Liver (tissue), 9 donors: ENCODE data around the gene GNAO1. TPM values are rescaled to one million over a fixed set of nuclear protein-coding genes. Genes with fewer than 3 reads are reported as not detected.

ENCODE experiments used
- DNase-seq: peaks from one replicate; pipeline ENCODE4 v3.0.0-alpha.2; 2017; ENCODE audit warnings: low spot score
- H3K27ac ChIP-seq, 2 donors: one replicate each; pipeline ENCODE4 v1.7.0; 2013; ENCODE audit warnings: inconsistent platforms in 2 of 2, low read length in 2 of 2, control low read depth in 1 of 2, low read depth in 1 of 2, mild to moderate bottlenecking in 1 of 2
- H3K27me3 ChIP-seq, 4 donors: one replicate each; pipeline versions ENCODE4 v1.6.1 to v1.7.0; 2013; ENCODE audit warnings: low read length in 3 of 4, inconsistent platforms in 1 of 4, mild to moderate bottlenecking in 1 of 4, moderate library complexity in 1 of 4; ENCODE audit not compliant: control insufficient read depth in 4 of 4, insufficient read depth in 4 of 4
- H3K36me3 ChIP-seq, 4 donors: one replicate each; pipeline versions ENCODE4 v1.6.1 to v1.7.0; 2013; ENCODE audit warnings: low read length in 3 of 4, mild to moderate bottlenecking in 3 of 4, low read depth in 1 of 4, moderate library complexity in 1 of 4; ENCODE audit not compliant: control insufficient read depth in 4 of 4, insufficient read depth in 3 of 4
- H3K4me1 ChIP-seq, 4 donors: one replicate each; pipeline versions ENCODE4 v1.6.1 to v1.7.0; 2013; ENCODE audit warnings: low read length in 3 of 4, mild to moderate bottlenecking in 3 of 4, moderate library complexity in 1 of 4; ENCODE audit not compliant: control insufficient read depth in 4 of 4, insufficient read depth in 4 of 4
- H3K4me3 ChIP-seq, 3 donors: one replicate each; pipeline versions ENCODE4 v1.6.1 to v1.7.0; 2013; ENCODE audit warnings: low read length in 3 of 3, control low read depth in 1 of 3, low read depth in 1 of 3, mild to moderate bottlenecking in 1 of 3
- H3K9ac ChIP-seq, 2 donors: one replicate each; pipeline ENCODE4 v1.7.0; 2013; ENCODE audit warnings: low read length in 2 of 2, mild to moderate bottlenecking in 2 of 2, moderate library complexity in 2 of 2, control low read depth in 1 of 2, low read depth in 1 of 2
- H3K9me3 ChIP-seq, 4 donors: one replicate each; pipeline versions ENCODE4 v1.6.1 to v1.7.0; 2013; ENCODE audit warnings: low read length in 3 of 4; ENCODE audit not compliant: control insufficient read depth in 4 of 4
- FOXA1 ChIP-seq: IDR thresholded peaks from 2 replicates; pipeline ENCODE4 v1.6.1; 2016; ENCODE audit warnings: antibody characterized with exemption
- FOXA2 ChIP-seq: IDR thresholded peaks from 2 replicates; pipeline ENCODE4 v1.6.1; 2016; ENCODE audit warnings: antibody characterized with exemption
- HNF4A ChIP-seq, 2 donors: conservative IDR thresholded peaks; 2 replicates each; pipeline ENCODE4 v1.6.1; 2016; ENCODE audit warnings: antibody characterized with exemption in 2 of 2, mild to moderate bottlenecking in 2 of 2
- HNF4G ChIP-seq: IDR thresholded peaks from 2 replicates; pipeline ENCODE4 v1.6.1; 2016; ENCODE audit warnings: antibody characterized with exemption
- JUND ChIP-seq, 2 donors: IDR thresholded peaks; 2 replicates each; pipeline ENCODE4 v1.6.1; 2016; ENCODE audit warnings: antibody characterized with exemption in 2 of 2
- NR2F2 ChIP-seq: IDR thresholded peaks from 2 replicates; pipeline ENCODE4 v1.6.1; 2016; ENCODE audit warnings: antibody characterized with exemption
- RAD21 ChIP-seq, 2 donors: IDR thresholded peaks; 2 replicates each; pipeline ENCODE4 v1.6.1; 2016; ENCODE audit warnings: antibody characterized with exemption in 2 of 2, mild to moderate bottlenecking in 2 of 2
- RXRA ChIP-seq, 2 donors: IDR thresholded peaks; 2 replicates each; pipeline ENCODE4 v1.6.1; 2017 to 2018; ENCODE audit warnings: antibody characterized with exemption in 2 of 2, mild to moderate bottlenecking in 1 of 2
- TAF1 ChIP-seq: conservative IDR thresholded peaks from 2 replicates; pipeline ENCODE4 v1.6.1; 2016; ENCODE audit warnings: antibody characterized with exemption, mild to moderate bottlenecking
- YY1 ChIP-seq: IDR thresholded peaks from 2 replicates; pipeline ENCODE4 v1.6.1; 2016; ENCODE audit warnings: antibody characterized with exemption, mild to moderate bottlenecking
- WGBS: extraction: QIAGEN DNeasy Blood & Tissue Kit; methylation state at CpG from one replicate; pipeline ENCODE4 v1.1.7; 2013; 5-methylcytosine and 5-hydroxymethylcytosine counted together
- polyA plus RNA-seq, 2 donors: library from polyadenylated mRNA; stranded (reverse) in 1 of 2; unstranded in 1 of 2; fragments of 200-250 nt in 1 of 2; fragments of >200 nt in 1 of 2; fragmentation: Nextera tagmentation in 1 of 2; extraction: Ambion mirVana in 1 of 2; gene quantifications; one replicate each; pipeline versions ENCODE4 v1.2.1 to v1.2.3, GENCODE V29; 2013 to 2015
- total RNA-seq, 2 donors: library from RNA; depleted of rRNA; stranded (reverse); fragments of >200 nt; gene quantifications; one replicate each; pipeline ENCODE4 v1.2.3, GENCODE V29; 2014
- TF ChIP-seq, protein P1 (sequence below): fragments of 150-350 bp; IDR thresholded peaks from 2 replicates; pipeline ENCODE4 v1.5.1; 2017; ENCODE audit warnings: improper control_type of control experiment, low read depth, low read length; ENCODE audit not compliant: missing input control
- TF ChIP-seq, protein P2 (sequence below): IDR thresholded peaks from 2 replicates; pipeline ENCODE4 v1.6.1; 2016; ENCODE audit warnings: antibody characterized with exemption
- TF ChIP-seq, protein P3 (sequence below): IDR thresholded peaks from 2 replicates; pipeline ENCODE4 v1.6.1; 2016; ENCODE audit warnings: antibody characterized with exemption
- TF ChIP-seq, protein P4 (sequence below): IDR thresholded peaks from 2 replicates; pipeline ENCODE4 v1.6.1; 2016; ENCODE audit warnings: antibody characterized with exemption, mild to moderate bottlenecking
- TF ChIP-seq, protein P5 (sequence below): IDR thresholded peaks from 2 replicates; pipeline ENCODE4 v1.6.1; 2016; ENCODE audit warnings: antibody characterized with exemption
- donor health status: healthy.
- donor health status: healthy.
- donor health status: healthy.
- donor health status: healthy.
- donor health status: healthy.

Gene GNAO1
- total and polyA plus RNA-seq, 4 donors = 0.61 to 15.1 (median 7.0) TPM

GRCh38 chr16:56151621-56152020 lies 39.7 kb upstream of the GNAO1 start:
- 80% methylated on average over 2 of the region's 2 CpGs for WGBS
- Histone ChIP-seq H3K36me3 (no peaks in the 10 kb centered on the region), H3K4me3 (no peak overlapping the region), H3K9ac (no peak overlapping the region), H3K4me1 (no peaks in the 10 kb centered on the region), H3K27me3 (no peaks in the 10 kb centered on the region), H3K9me3 (no peaks in the 10 kb centered on the region), H3K27ac (no peak overlapping the region)
- TF ChIP-seq, protein P1, sequence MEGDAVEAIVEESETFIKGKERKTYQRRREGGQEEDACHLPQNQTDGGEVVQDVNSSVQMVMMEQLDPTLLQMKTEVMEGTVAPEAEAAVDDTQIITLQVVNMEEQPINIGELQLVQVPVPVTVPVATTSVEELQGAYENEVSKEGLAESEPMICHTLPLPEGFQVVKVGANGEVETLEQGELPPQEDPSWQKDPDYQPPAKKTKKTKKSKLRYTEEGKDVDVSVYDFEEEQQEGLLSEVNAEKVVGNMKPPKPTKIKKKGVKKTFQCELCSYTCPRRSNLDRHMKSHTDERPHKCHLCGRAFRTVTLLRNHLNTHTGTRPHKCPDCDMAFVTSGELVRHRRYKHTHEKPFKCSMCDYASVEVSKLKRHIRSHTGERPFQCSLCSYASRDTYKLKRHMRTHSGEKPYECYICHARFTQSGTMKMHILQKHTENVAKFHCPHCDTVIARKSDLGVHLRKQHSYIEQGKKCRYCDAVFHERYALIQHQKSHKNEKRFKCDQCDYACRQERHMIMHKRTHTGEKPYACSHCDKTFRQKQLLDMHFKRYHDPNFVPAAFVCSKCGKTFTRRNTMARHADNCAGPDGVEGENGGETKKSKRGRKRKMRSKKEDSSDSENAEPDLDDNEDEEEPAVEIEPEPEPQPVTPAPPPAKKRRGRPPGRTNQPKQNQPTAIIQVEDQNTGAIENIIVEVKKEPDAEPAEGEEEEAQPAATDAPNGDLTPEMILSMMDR = no peak
- TF ChIP-seq JUND (IDR thresholded peaks at IDR 0.05) = no peak
- no peak for TF ChIP-seq NR2F2
- TF ChIP-seq RXRA (IDR thresholded peaks at IDR 0.05) = no peak
- TF ChIP-seq, protein P2, sequence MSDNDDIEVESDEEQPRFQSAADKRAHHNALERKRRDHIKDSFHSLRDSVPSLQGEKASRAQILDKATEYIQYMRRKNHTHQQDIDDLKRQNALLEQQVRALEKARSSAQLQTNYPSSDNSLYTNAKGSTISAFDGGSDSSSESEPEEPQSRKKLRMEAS = no peak
- TF ChIP-seq, protein P3, sequence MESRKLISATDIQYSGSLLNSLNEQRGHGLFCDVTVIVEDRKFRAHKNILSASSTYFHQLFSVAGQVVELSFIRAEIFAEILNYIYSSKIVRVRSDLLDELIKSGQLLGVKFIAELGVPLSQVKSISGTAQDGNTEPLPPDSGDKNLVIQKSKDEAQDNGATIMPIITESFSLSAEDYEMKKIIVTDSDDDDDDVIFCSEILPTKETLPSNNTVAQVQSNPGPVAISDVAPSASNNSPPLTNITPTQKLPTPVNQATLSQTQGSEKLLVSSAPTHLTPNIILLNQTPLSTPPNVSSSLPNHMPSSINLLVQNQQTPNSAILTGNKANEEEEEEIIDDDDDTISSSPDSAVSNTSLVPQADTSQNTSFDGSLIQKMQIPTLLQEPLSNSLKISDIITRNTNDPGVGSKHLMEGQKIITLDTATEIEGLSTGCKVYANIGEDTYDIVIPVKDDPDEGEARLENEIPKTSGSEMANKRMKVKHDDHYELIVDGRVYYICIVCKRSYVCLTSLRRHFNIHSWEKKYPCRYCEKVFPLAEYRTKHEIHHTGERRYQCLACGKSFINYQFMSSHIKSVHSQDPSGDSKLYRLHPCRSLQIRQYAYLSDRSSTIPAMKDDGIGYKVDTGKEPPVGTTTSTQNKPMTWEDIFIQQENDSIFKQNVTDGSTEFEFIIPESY = no peak
- TF ChIP-seq TAF1 = no peak
- TF ChIP-seq RAD21 (IDR thresholded peaks at IDR 0.05) = no peak
- TF ChIP-seq, protein P4, sequence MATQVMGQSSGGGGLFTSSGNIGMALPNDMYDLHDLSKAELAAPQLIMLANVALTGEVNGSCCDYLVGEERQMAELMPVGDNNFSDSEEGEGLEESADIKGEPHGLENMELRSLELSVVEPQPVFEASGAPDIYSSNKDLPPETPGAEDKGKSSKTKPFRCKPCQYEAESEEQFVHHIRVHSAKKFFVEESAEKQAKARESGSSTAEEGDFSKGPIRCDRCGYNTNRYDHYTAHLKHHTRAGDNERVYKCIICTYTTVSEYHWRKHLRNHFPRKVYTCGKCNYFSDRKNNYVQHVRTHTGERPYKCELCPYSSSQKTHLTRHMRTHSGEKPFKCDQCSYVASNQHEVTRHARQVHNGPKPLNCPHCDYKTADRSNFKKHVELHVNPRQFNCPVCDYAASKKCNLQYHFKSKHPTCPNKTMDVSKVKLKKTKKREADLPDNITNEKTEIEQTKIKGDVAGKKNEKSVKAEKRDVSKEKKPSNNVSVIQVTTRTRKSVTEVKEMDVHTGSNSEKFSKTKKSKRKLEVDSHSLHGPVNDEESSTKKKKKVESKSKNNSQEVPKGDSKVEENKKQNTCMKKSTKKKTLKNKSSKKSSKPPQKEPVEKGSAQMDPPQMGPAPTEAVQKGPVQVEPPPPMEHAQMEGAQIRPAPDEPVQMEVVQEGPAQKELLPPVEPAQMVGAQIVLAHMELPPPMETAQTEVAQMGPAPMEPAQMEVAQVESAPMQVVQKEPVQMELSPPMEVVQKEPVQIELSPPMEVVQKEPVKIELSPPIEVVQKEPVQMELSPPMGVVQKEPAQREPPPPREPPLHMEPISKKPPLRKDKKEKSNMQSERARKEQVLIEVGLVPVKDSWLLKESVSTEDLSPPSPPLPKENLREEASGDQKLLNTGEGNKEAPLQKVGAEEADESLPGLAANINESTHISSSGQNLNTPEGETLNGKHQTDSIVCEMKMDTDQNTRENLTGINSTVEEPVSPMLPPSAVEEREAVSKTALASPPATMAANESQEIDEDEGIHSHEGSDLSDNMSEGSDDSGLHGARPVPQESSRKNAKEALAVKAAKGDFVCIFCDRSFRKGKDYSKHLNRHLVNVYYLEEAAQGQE = no peak
- TF ChIP-seq HNF4A (conservative IDR thresholded peaks at IDR 0.05) = no peak
- no peak for TF ChIP-seq YY1
- TF ChIP-seq HNF4G = no peak
- no peak for TF ChIP-seq FOXA1
- TF ChIP-seq, protein P5, sequence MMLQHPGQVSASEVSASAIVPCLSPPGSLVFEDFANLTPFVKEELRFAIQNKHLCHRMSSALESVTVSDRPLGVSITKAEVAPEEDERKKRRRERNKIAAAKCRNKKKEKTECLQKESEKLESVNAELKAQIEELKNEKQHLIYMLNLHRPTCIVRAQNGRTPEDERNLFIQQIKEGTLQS = no peak
- TF ChIP-seq FOXA2 = no peak
- no peak for DNase-seq

GRCh38 chr16:56161658-56162057 lies 29.6 kb upstream of the GNAO1 start:
- H3K4me1 ChIP-seq = no peaks in the 10 kb centered on the region
- WGBS = 84% methylated on average over 4 of the region's 4 CpGs
- H3K36me3 ChIP-seq = no peaks in the 10 kb centered on the region
- no peaks in the 10 kb centered on the region for H3K9me3 ChIP-seq
- no peaks in the 10 kb centered on the region for H3K27me3 ChIP-seq
- no peak for DNase-seq
- TF ChIP-seq, protein P2 = no peak
- TF ChIP-seq YY1 (no peak), FOXA2 (no peak), HNF4G (no peak), RXRA (IDR thresholded peaks at IDR 0.05) (no peak)
- TF ChIP-seq, protein P5 = no peak
- no peak overlapping the region for H3K9ac ChIP-seq
- H3K4me3 ChIP-seq = no peak overlapping the region
- H3K27ac ChIP-seq = no peak overlapping the region
